SK-N-SH (cell line): ENCODE data around the gene CPNE1. TPM values are rescaled to one million over a fixed set of nuclear protein-coding genes. Genes with fewer than 3 reads are reported as not detected.

ENCODE experiments used
- CTCF ChIA-PET: fragments of 300-600, 350-600 bp; formaldehyde crosslinking; extraction: SDS; loops from one replicate; lab custom pipeline; 2021; lab: Yijun Ruan, JAX
- POLR2A ChIA-PET: fragments of 350-600 bp; sonication (Branson Sonifier 250); formaldehyde crosslinking; extraction: SDS; loops from one replicate; lab custom pipeline; 2020; ENCODE audit warnings: antibody characterized with exemption, inconsistent platforms; lab: Yijun Ruan, JAX
- DNase-seq: peaks from one replicate; pipeline ENCODE4 v3.0.0; 2012
- H2AFZ ChIP-seq: fragments of 200-600 bp; sonication (generic); 2 replicates; pipeline ENCODE4 v1.8.1; 2016; ENCODE audit warnings: antibody characterized with exemption, mild to moderate bottlenecking, low read depth
- H3F3A ChIP-seq: fragments of 200-600 bp; sonication (generic); replicated peaks from 2 replicates; pipeline ENCODE3; 2016; ENCODE audit warnings: antibody characterized with exemption, mild to moderate bottlenecking; ENCODE audit not compliant: insufficient read depth
- H3K27ac ChIP-seq, 2 experiments: fragments of 200-500 bp in 1 of 2; fragments of 200-600 bp in 1 of 2; sonication (Bioruptor generic) in 1 of 2; sonication (generic), shearing (Covaris generic) in 1 of 2; 2 replicates each; pipeline versions ENCODE4 v1.5.1 to v1.6.1; 2014 to 2016; ENCODE audit warnings: low read depth in 2 of 2, inconsistent platforms in 1 of 2, low read length in 1 of 2, mild to moderate bottlenecking in 1 of 2, mixed read lengths in 1 of 2
- H3K27me3 ChIP-seq: fragments of 200-600 bp; sonication (generic), shearing (Covaris generic); 2 replicates; pipeline ENCODE4 v1.6.1; 2016; ENCODE audit warnings: mixed run types; ENCODE audit not compliant: insufficient read depth
- H3K36me3 ChIP-seq, 2 experiments: fragments of 200-500 bp in 1 of 2; fragments of 200-600 bp in 1 of 2; sonication (Bioruptor generic) in 1 of 2; sonication (generic) in 1 of 2; replicated peaks in 1 of 2; 2 replicates each; pipeline versions ENCODE3 to v1.5.1; 2014 to 2016; ENCODE audit warnings: low read length in 1 of 2, mild to moderate bottlenecking in 1 of 2; ENCODE audit not compliant: insufficient read depth in 2 of 2, control insufficient read depth in 1 of 2
- H3K4me1 ChIP-seq, 2 experiments: fragments of 200-500 bp in 1 of 2; fragments of 200-600 bp in 1 of 2; sonication (Bioruptor generic) in 1 of 2; sonication (generic), shearing (Covaris generic) in 1 of 2; 2 replicates each; pipeline versions ENCODE4 v1.5.1 to v1.6.1; 2014 to 2016; ENCODE audit warnings: low read depth in 1 of 2, low read length in 1 of 2, mixed run types in 1 of 2; ENCODE audit not compliant: insufficient read depth in 2 of 2, control insufficient read depth in 1 of 2
- H3K4me2 ChIP-seq: fragments of 200-600 bp; sonication (generic), shearing (Covaris generic); 2 replicates; pipeline ENCODE4 v1.6.1; 2017; ENCODE audit warnings: mixed run types
- H3K4me3 ChIP-seq, 2 experiments: fragments of 200-500 bp in 1 of 2; fragments of 200-600 bp in 1 of 2; sonication (Bioruptor generic) in 1 of 2; sonication (generic), shearing (Covaris generic) in 1 of 2; 2 replicates each; pipeline versions ENCODE4 v1.5.1 to v1.8.1; 2014 to 2016; ENCODE audit warnings: low read depth in 2 of 2, inconsistent platforms in 1 of 2, low read length in 1 of 2, mild to moderate bottlenecking in 1 of 2, mixed read lengths in 1 of 2, moderate library complexity in 1 of 2
- H3K79me2 ChIP-seq: fragments of 200-600 bp; sonication (generic); 2 replicates; pipeline ENCODE4 v1.8.1; 2017; ENCODE audit warnings: mild to moderate bottlenecking; ENCODE audit not compliant: insufficient read depth
- H3K9ac ChIP-seq: fragments of 200-600 bp; sonication (generic); 2 replicates; pipeline ENCODE4 v1.6.1; 2017; ENCODE audit warnings: mixed run types
- H3K9me2 ChIP-seq: fragments of 200-600 bp; sonication (generic); 2 replicates; pipeline ENCODE4 v1.6.1; 2017; ENCODE audit warnings: mixed run types
- H3K9me3 ChIP-seq: fragments of 200-600 bp; sonication (generic); 2 replicates; pipeline ENCODE4 v1.6.1; 2017; ENCODE audit warnings: mixed run types, mild to moderate bottlenecking, moderate library complexity
- H4K20me1 ChIP-seq: fragments of 200-600 bp; sonication (generic); 2 replicates; pipeline ENCODE4 v1.6.1; 2017; ENCODE audit warnings: mild to moderate bottlenecking, mixed run types; ENCODE audit not compliant: insufficient read depth
- CHD2 ChIP-seq: fragments of 150-350 bp; IDR thresholded peaks from 2 replicates; pipeline ENCODE4 v1.6.1; 2018; ENCODE audit warnings: low read length; ENCODE audit not compliant: partially characterized antibody
- CTCF ChIP-seq: fragments of 200-600 bp; sonication (generic); IDR thresholded peaks from 2 replicates; pipeline ENCODE4 v1.6.1; 2017; ENCODE audit warnings: antibody characterized with exemption, mild to moderate bottlenecking, moderate library complexity
- EP300 ChIP-seq, 2 experiments: IDR thresholded peaks; 2 replicates each; pipeline versions ENCODE4 v1.4.0 to v1.6.1; 2012; ENCODE audit warnings: borderline replicate concordance in 1 of 2, low read depth in 1 of 2, low read length in 1 of 2
- EZH2phosphoT487 ChIP-seq: fragments of 200-600 bp; sonication (generic); IDR thresholded peaks from 2 replicates; pipeline ENCODE4 v1.6.1; 2017; ENCODE audit warnings: low read depth, mixed run types, mild to moderate bottlenecking, antibody characterized with exemption, moderate library complexity, borderline replicate concordance
- FOXM1 ChIP-seq: IDR thresholded peaks from 2 replicates; pipeline ENCODE4 v1.4.0; 2012; ENCODE audit warnings: low read depth, mild to moderate bottlenecking
- GABPA ChIP-seq: IDR thresholded peaks from 2 replicates; pipeline ENCODE4 v1.4.0; 2012; ENCODE audit warnings: low read depth, mild to moderate bottlenecking
- GATA2 ChIP-seq: sonication (generic); formaldehyde crosslinking; IDR thresholded peaks from 2 replicates; pipeline ENCODE4 v1.5.0; 2020; ENCODE audit warnings: mild to moderate bottlenecking, missing genetic modification reagents
- IRF3 ChIP-seq: fragments of 150-350 bp; IDR thresholded peaks from 2 replicates; pipeline ENCODE4 v1.6.1; 2016; ENCODE audit warnings: mild to moderate bottlenecking, low read depth, low read length
- JUND ChIP-seq: IDR thresholded peaks from 2 replicates; pipeline ENCODE4 v1.4.0; 2012
- NFIC ChIP-seq: IDR thresholded peaks from 2 replicates; pipeline ENCODE4 v1.4.0; 2012; ENCODE audit warnings: borderline replicate concordance
- POLR2AphosphoS5 ChIP-seq: IDR thresholded peaks from 2 replicates; pipeline ENCODE4 v1.6.1; 2012; ENCODE audit warnings: low read depth, low read length
- RCOR1 ChIP-seq: fragments of 150-350 bp; IDR thresholded peaks from 2 replicates; pipeline ENCODE4 v1.6.1; 2017; ENCODE audit warnings: antibody characterized with exemption, low read length
- SMC3 ChIP-seq: IDR thresholded peaks from 2 replicates; pipeline ENCODE4 v1.6.1; 2012; ENCODE audit warnings: low read depth, low read length, improper control_type of control experiment
- USF1 ChIP-seq: IDR thresholded peaks from 2 replicates; pipeline ENCODE4 v1.4.0; 2012; ENCODE audit warnings: low read depth, borderline replicate concordance
- YY1 ChIP-seq: IDR thresholded peaks from 2 replicates; pipeline ENCODE4 v1.4.0; 2012; ENCODE audit warnings: low read depth, mild to moderate bottlenecking
- WGBS: methylation state at CpG from one replicate; pipeline ENCODE4 v1.1.6; 2017; ENCODE audit warnings: low lambda C conversion rate; 5-methylcytosine and 5-hydroxymethylcytosine counted together
- polyA plus RNA-seq, 3 experiments: library from polyadenylated mRNA; depleted of rRNA; stranded (reverse); fragments of >200 nt; gene quantifications; 2 replicates each; pipeline ENCODE4 v1.2.3, GENCODE V29; 2012
- TF ChIP-seq, protein P1 (sequence below): IDR thresholded peaks from 2 replicates; pipeline ENCODE4 v1.4.0; 2012; ENCODE audit warnings: low read depth, borderline replicate concordance
- TF ChIP-seq, protein P2 (sequence below): IDR thresholded peaks from 2 replicates; pipeline ENCODE4 v1.4.0; 2012; ENCODE audit warnings: low read depth

The CPNE1 gene
- polyA plus RNA-seq, 1 of the 3 experiments (the other 2 are of a cell fraction): 279 TPM

GRCh38 chr20:35653893-35654292, 10.8 kb downstream of the CPNE1 start:
- DNase-seq: no peak
- Histone ChIP-seq H4K20me1 (peaks cover 100% of the 10 kb centered on the region), H3F3A (peaks cover 24% of the 10 kb centered on the region), H3K27ac (no peak overlapping the region), H3K36me3 (peaks cover 61 to 65% of the 10 kb centered on the region in 2 experiments), H3K9ac (no peak overlapping the region), H3K9me2 (no peaks in the 10 kb centered on the region), H2AFZ (no peak overlapping the region), H3K4me1 (peaks cover 3% of the 10 kb centered on the region in 2 experiments; a peak in 2 of 4 replicates), H3K27me3 (no peaks in the 10 kb centered on the region), H3K9me3 (no peaks in the 10 kb centered on the region), H3K4me2 (no peak overlapping the region), H3K4me3 (no peak overlapping the region), H3K79me2 (peaks cover 100% of the 10 kb centered on the region)
- CTCF ChIA-PET: interaction anchor here (1.1 to 1.7 kb wide), 2 partner anchors 17 to 37 kb away, joined by 3 to 5 read pairs; no protein-coding TSS in a partner anchor
- TF ChIP-seq, protein P1, sequence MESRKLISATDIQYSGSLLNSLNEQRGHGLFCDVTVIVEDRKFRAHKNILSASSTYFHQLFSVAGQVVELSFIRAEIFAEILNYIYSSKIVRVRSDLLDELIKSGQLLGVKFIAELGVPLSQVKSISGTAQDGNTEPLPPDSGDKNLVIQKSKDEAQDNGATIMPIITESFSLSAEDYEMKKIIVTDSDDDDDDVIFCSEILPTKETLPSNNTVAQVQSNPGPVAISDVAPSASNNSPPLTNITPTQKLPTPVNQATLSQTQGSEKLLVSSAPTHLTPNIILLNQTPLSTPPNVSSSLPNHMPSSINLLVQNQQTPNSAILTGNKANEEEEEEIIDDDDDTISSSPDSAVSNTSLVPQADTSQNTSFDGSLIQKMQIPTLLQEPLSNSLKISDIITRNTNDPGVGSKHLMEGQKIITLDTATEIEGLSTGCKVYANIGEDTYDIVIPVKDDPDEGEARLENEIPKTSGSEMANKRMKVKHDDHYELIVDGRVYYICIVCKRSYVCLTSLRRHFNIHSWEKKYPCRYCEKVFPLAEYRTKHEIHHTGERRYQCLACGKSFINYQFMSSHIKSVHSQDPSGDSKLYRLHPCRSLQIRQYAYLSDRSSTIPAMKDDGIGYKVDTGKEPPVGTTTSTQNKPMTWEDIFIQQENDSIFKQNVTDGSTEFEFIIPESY: no peak
- TF ChIP-seq EP300 (IDR thresholded peaks at IDR 0.05; ENCODE audit: borderline replicate concordance in 1 of 2, low read depth in 1 of 2, low read length in 1 of 2) (no peak), FOXM1 (no peak), YY1 (no peak), JUND (no peak), EZH2phosphoT487 (no peak), USF1 (no peak), POLR2AphosphoS5 (no peak), GATA2 (CRISPR knock-in tag) (no peak), GABPA (no peak)
- whole genome bisulfite sequencing: 97% methylated on average over 4 of the region's 4 CpGs
- POLR2A ChIA-PET: no interaction called here

GRCh38 chr20:35653430-35653734, 11.3 kb downstream of the CPNE1 start:
- H3K9me3 ChIP-seq: no peaks in the 10 kb centered on the region
- POLR2A ChIA-PET: no interaction called here
- H4K20me1 ChIP-seq: peaks cover 100% of the 10 kb centered on the region
- DNase-seq: no peak
- CTCF ChIA-PET: interaction anchor here (1.1 to 1.7 kb wide), 2 partner anchors 17 to 36 kb away, joined by 3 to 5 read pairs; no protein-coding TSS in a partner anchor
- no peak overlapping the region for H3K9ac ChIP-seq
- WGBS: 99% methylated on average over 3 of the region's 3 CpGs
- H3K4me3 ChIP-seq: no peak overlapping the region
- no peaks in the 10 kb centered on the region for H3K9me2 ChIP-seq
- no peaks in the 10 kb centered on the region for H3K27me3 ChIP-seq
- peaks cover 24% of the 10 kb centered on the region for H3F3A ChIP-seq
- no peak overlapping the region for H3K4me2 ChIP-seq
- peaks cover 61 to 66% of the 10 kb centered on the region in 2 experiments for H3K36me3 ChIP-seq
- no peak overlapping the region for H2AFZ ChIP-seq
- H3K4me1 ChIP-seq: peaks cover 3% of the 10 kb centered on the region in 2 experiments; a peak in 2 of 4 replicates
- H3K27ac ChIP-seq: no peak overlapping the region
- peaks cover 100% of the 10 kb centered on the region for H3K79me2 ChIP-seq
- TF ChIP-seq SMC3 (no peak), CTCF (no peak), NFIC (no peak), RCOR1 (no peak), IRF3 (no peak), JUND (no peak), YY1 (no peak), CHD2 (no peak), POLR2AphosphoS5 (no peak)
- TF ChIP-seq, protein P1: no peak
- TF ChIP-seq, protein P2, sequence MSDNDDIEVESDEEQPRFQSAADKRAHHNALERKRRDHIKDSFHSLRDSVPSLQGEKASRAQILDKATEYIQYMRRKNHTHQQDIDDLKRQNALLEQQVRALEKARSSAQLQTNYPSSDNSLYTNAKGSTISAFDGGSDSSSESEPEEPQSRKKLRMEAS: no peak
